H1 (cell line): Measurements from ENCODE around the gene PSME3. TPM values are rescaled to one million over a fixed set of nuclear protein-coding genes. Genes with fewer than 3 reads are reported as not detected.

Source experiments
- CTCF ChIA-PET: fragments of 300-600 bp; sonication (Branson Sonifier 250); formaldehyde crosslinking; loops from one replicate; lab custom pipeline; 2021; ENCODE audit not compliant: partially characterized antibody; lab: Charles Lee
- POLR2A ChIA-PET: fragments of 300-600 bp; sonication (Branson Sonifier 250); formaldehyde crosslinking; loops from one replicate; lab custom pipeline; 2021; ENCODE audit warnings: inconsistent platforms; ENCODE audit not compliant: partially characterized antibody; lab: Charles Lee
- DNase-seq, 2 experiments: peaks; one replicate each; pipeline versions ENCODE4 v3.0.0 to v3.0.0-alpha.2; 2010 to 2022; ENCODE audit warnings: low spot score in 2 of 2, low read depth in 1 of 2, mixed read lengths in 1 of 2
- FAIRE-seq: peaks from 2 replicates; lab custom pipeline; 2011; peaks lifted over from hg19 to GRCh38; lab: Jason Lieb, UNC
- H2AFZ ChIP-seq: 2 replicates; pipeline ENCODE4 v1.8.1; 2012; ENCODE audit warnings: low read length, inconsistent platforms
- H2AK5ac ChIP-seq: 2 replicates; pipeline ENCODE4 v1.6.1; 2013; ENCODE audit warnings: low read depth, low read length
- H2BK120ac ChIP-seq: replicated peaks from 2 replicates; pipeline ENCODE3; 2013; ENCODE audit warnings: low read depth, low read length, inconsistent platforms
- H2BK12ac ChIP-seq: 2 replicates; pipeline ENCODE4 v1.6.1; 2013; ENCODE audit warnings: low read depth, low read length
- H2BK15ac ChIP-seq: 2 replicates; pipeline ENCODE4 v1.6.1; 2013; ENCODE audit warnings: low read length
- H2BK20ac ChIP-seq: 2 replicates; pipeline ENCODE4 v1.6.1; 2013; ENCODE audit warnings: low read length
- H2BK5ac ChIP-seq: 2 replicates; pipeline ENCODE4 v1.6.1; 2013; ENCODE audit warnings: low read depth, low read length
- H3K14ac ChIP-seq: 2 replicates; pipeline ENCODE4 v1.6.1; 2013; ENCODE audit warnings: inconsistent platforms; ENCODE audit not compliant: insufficient read length
- H3K18ac ChIP-seq: 2 replicates; pipeline ENCODE4 v1.6.1; 2013; ENCODE audit warnings: low read length; ENCODE audit errors: extremely low read depth
- H3K23ac ChIP-seq: 2 replicates; pipeline ENCODE4 v1.6.1; 2013; ENCODE audit warnings: inconsistent platforms; ENCODE audit not compliant: insufficient read length
- H3K23me2 ChIP-seq: 2 replicates; pipeline ENCODE4 v1.6.1; 2013; ENCODE audit warnings: low read depth, low read length
- H3K27ac ChIP-seq: 2 replicates; pipeline ENCODE4 v1.6.1; 2011; ENCODE audit warnings: low read depth, low read length, inconsistent platforms
- H3K27me3 ChIP-seq, 4 experiments: replicated peaks in 1 of 4; 1 replicate in 1 of 4; 2 replicates in 3 of 4; pipeline versions ENCODE4 v1.6.1 to v1.8.1; 2011 to 2013; ENCODE audit warnings: low read length in 3 of 4, mild to moderate bottlenecking in 3 of 4, inconsistent platforms in 2 of 4, mixed read lengths in 2 of 4, moderate library complexity in 1 of 4; ENCODE audit not compliant: control insufficient read depth in 3 of 4, insufficient read depth in 3 of 4; ENCODE audit errors: extremely low read depth in 1 of 4
- H3K36me3 ChIP-seq, 4 experiments: 2 replicates each; pipeline versions ENCODE4 v1.6.1 to v1.8.1; 2011 to 2013; ENCODE audit warnings: mild to moderate bottlenecking in 4 of 4, low read length in 3 of 4, moderate library complexity in 2 of 4, control low read depth in 1 of 4, inconsistent platforms in 1 of 4; ENCODE audit not compliant: insufficient read depth in 4 of 4, control insufficient read depth in 2 of 4
- H3K4ac ChIP-seq: replicated peaks from 2 replicates; pipeline ENCODE3; 2013; ENCODE audit warnings: low read length, low read depth, mixed read lengths, inconsistent platforms; ENCODE audit not compliant: insufficient read length
- H3K4me1 ChIP-seq, 4 experiments: replicated peaks in 1 of 4; 1 replicate in 1 of 4; 2 replicates in 3 of 4; pipeline versions ENCODE4 v1.6.1 to v1.8.1; 2011 to 2013; ENCODE audit warnings: low read length in 3 of 4, inconsistent platforms in 2 of 4, mixed read lengths in 1 of 4; ENCODE audit not compliant: insufficient read depth in 4 of 4, control insufficient read depth in 3 of 4
- H3K4me2 ChIP-seq, 2 experiments: 2 replicates each; pipeline versions ENCODE4 v1.6.1 to v1.8.1; 2011 to 2013; ENCODE audit warnings: low read depth in 2 of 2, low read length in 2 of 2, control low read depth in 1 of 2, inconsistent platforms in 1 of 2, mild to moderate bottlenecking in 1 of 2; ENCODE audit not compliant: insufficient read depth in 1 of 2
- H3K4me3 ChIP-seq, 4 experiments: fragments of 200-600, 300-600 bp in 1 of 4; sonication (generic), shearing (Covaris generic), sonication (Bioruptor Twin) in 1 of 4; 2 replicates each; pipeline versions ENCODE4 v1.5.1 to v1.8.1; 2011 to 2016; ENCODE audit warnings: low read length in 4 of 4, low read depth in 3 of 4, control low read depth in 2 of 4, inconsistent platforms in 2 of 4, mild to moderate bottlenecking in 2 of 4, mixed read lengths in 1 of 4, moderate library complexity in 1 of 4; ENCODE audit not compliant: insufficient read depth in 2 of 4; ENCODE audit errors: extremely low read depth in 1 of 4
- H3K56ac ChIP-seq: replicated peaks from 2 replicates; pipeline ENCODE3; 2013; ENCODE audit warnings: low read depth, mild to moderate bottlenecking, mixed read lengths, low read length, inconsistent platforms; ENCODE audit not compliant: insufficient read length
- H3K79me1 ChIP-seq: 2 replicates; pipeline ENCODE4 v1.6.1; 2013; ENCODE audit warnings: low read depth, low read length, control low read depth
- H3K79me2 ChIP-seq, 2 experiments: 2 replicates each; pipeline versions ENCODE4 v1.6.1 to v1.8.1; 2012 to 2013; ENCODE audit warnings: low read length in 2 of 2, mild to moderate bottlenecking in 2 of 2, inconsistent platforms in 1 of 2; ENCODE audit not compliant: insufficient read depth in 2 of 2, control insufficient read depth in 1 of 2
- H3K9ac ChIP-seq, 4 experiments: replicated peaks in 1 of 4; 1 replicate in 1 of 4; 2 replicates in 3 of 4; pipeline versions ENCODE4 v1.6.1 to v1.8.1; 2011 to 2013; ENCODE audit warnings: low read depth in 3 of 4, low read length in 3 of 4, control low read depth in 2 of 4, mild to moderate bottlenecking in 2 of 4, moderate library complexity in 2 of 4, inconsistent platforms in 1 of 4; ENCODE audit errors: extremely low read depth in 1 of 4
- H3K9me3 ChIP-seq, 2 experiments: 2 replicates each; pipeline versions ENCODE4 v1.6.1 to v1.8.1; 2012 to 2013; ENCODE audit warnings: mild to moderate bottlenecking in 2 of 2, moderate library complexity in 2 of 2, control low read depth in 1 of 2, inconsistent platforms in 1 of 2, low read depth in 1 of 2, low read length in 1 of 2, mixed read lengths in 1 of 2; ENCODE audit not compliant: insufficient read depth in 2 of 2
- H4K20me1 ChIP-seq, 2 experiments: replicated peaks in 1 of 2; 2 replicates each; pipeline versions ENCODE3 to v1.8.1; 2011 to 2013; ENCODE audit warnings: inconsistent platforms in 2 of 2, low read length in 2 of 2, mild to moderate bottlenecking in 1 of 2; ENCODE audit not compliant: insufficient read depth in 2 of 2, control insufficient read depth in 1 of 2
- H4K5ac ChIP-seq: 2 replicates; pipeline ENCODE4 v1.6.1; 2013; ENCODE audit warnings: low read length, low read depth, mixed read lengths, inconsistent platforms; ENCODE audit not compliant: insufficient read length
- H4K8ac ChIP-seq: 2 replicates; pipeline ENCODE4 v1.8.0; 2013; ENCODE audit warnings: mild to moderate bottlenecking, moderate library complexity, low read length, inconsistent platforms; ENCODE audit not compliant: insufficient read depth; ENCODE audit errors: extremely low read depth
- H4K91ac ChIP-seq: replicated peaks from 2 replicates; pipeline ENCODE3; 2013; ENCODE audit warnings: low read length, mixed read lengths, inconsistent platforms; ENCODE audit not compliant: insufficient read length
- ASH2L ChIP-seq: fragments of 200-600, 300-600 bp; sonication (generic); IDR thresholded peaks from one replicate; pipeline ENCODE4 v1.7.1; 2017; ENCODE audit warnings: low read length
- BACH1 ChIP-seq: IDR thresholded peaks from 2 replicates; pipeline ENCODE4 v1.6.1; 2012; ENCODE audit warnings: low read length, improper control_type of control experiment
- GTF2F1 ChIP-seq: IDR thresholded peaks from 2 replicates; pipeline ENCODE4 v1.6.1; 2012; ENCODE audit warnings: low read depth, low read length, improper control_type of control experiment, borderline replicate concordance
- HDAC2 ChIP-seq, 2 experiments: fragments of 300-600 bp in 1 of 2; sonication (generic) in 1 of 2; IDR thresholded peaks; 2 replicates each; pipeline ENCODE4 v1.6.1; 2011 to 2012; ENCODE audit warnings: low read depth in 2 of 2, low read length in 2 of 2, mild to moderate bottlenecking in 2 of 2, moderate library complexity in 2 of 2, borderline replicate concordance in 1 of 2, inconsistent platforms in 1 of 2
- PHF8 ChIP-seq: fragments of 200-600 bp; sonication (generic); conservative IDR thresholded peaks from 2 replicates; pipeline ENCODE4 v1.7.1; 2012; ENCODE audit warnings: low read depth, mild to moderate bottlenecking, inconsistent platforms, low read length, moderate library complexity
- RAD21 ChIP-seq, 2 experiments: IDR thresholded peaks in 1 of 2; conservative IDR thresholded peaks in 1 of 2; 2 replicates each; pipeline ENCODE4 v1.6.1; 2011; ENCODE audit warnings: low read depth in 2 of 2, low read length in 2 of 2, improper control_type of control experiment in 1 of 2, inconsistent platforms in 1 of 2, mild to moderate bottlenecking in 1 of 2, moderate library complexity in 1 of 2
- TBP ChIP-seq: IDR thresholded peaks from 2 replicates; pipeline ENCODE4 v1.6.1; 2011; ENCODE audit warnings: low read depth, low read length, improper control_type of control experiment
- TEAD4 ChIP-seq: IDR thresholded peaks from 2 replicates; pipeline ENCODE4 v1.6.1; 2012; ENCODE audit warnings: low read depth, low read length, inconsistent platforms, mixed read lengths
- USF2 ChIP-seq: IDR thresholded peaks from 2 replicates; pipeline ENCODE4 v1.6.1; 2011; ENCODE audit warnings: low read length, improper control_type of control experiment
- WGBS, 2 experiments: shearing (Covaris generic) in 1 of 2; methylation state at CpG; one replicate each; pipeline versions ENCODE4 v1.1.6 to v1.1.7; 2013 to 2015; ENCODE audit warnings: low lambda C conversion rate in 2 of 2, mixed read lengths in 2 of 2, inconsistent platforms in 1 of 2, low coverage in 1 of 2, missing lambda C conversion rate in 1 of 2; ENCODE audit not compliant: insufficient replicate concordance in 2 of 2, insufficient coverage in 1 of 2, insufficient read length in 1 of 2; ENCODE audit errors: extremely low coverage in 1 of 2, missing lambda C conversion rate in 1 of 2; 5-methylcytosine and 5-hydroxymethylcytosine counted together
- polyA plus RNA-seq, 7 experiments: library from polyadenylated mRNA; depleted of rRNA in 3 of 7; stranded (reverse) in 5 of 7; unstranded in 2 of 7; fragments of >200 nt in 5 of 7; fragments of 200-250 nt in 2 of 7; gene quantifications; 1 replicate in 5 of 7; 2 replicates in 1 of 7; 4 replicates in 1 of 7; pipeline versions ENCODE4 v1.2.1 to v1.2.3, GENCODE V29; 2011 to 2013; ENCODE audit warnings: missing spikeins in 2 of 7, mixed read lengths in 2 of 7
- total RNA-seq: library from RNA; stranded (reverse); fragmentation: NEBNext Ultra II Directional; extraction: Animal tissue kit (Norgen Biotek cat#: 25700); gene quantifications from 2 replicates; pipeline ENCODE4 v1.2.1, GENCODE V29; 2021

Gene PSME3
- total and polyA plus RNA-seq, 2 of the 8 experiments (the other 6 are each of a cell fraction or from before 2014, with no cell fraction given), result 149 to 224 TPM

GRCh38 chr17:42878123-42878880 is 45.1 kb downstream of the PSME3 start:
- Histone ChIP-seq H4K20me1 (no peaks in the 10 kb centered on the region), H3K27ac (no peak overlapping the region), H3K36me3 (no peaks in the 10 kb centered on the region), H3K27me3 (peaks cover 0 to 5% (median 0%) of the 10 kb centered on the region in 4 experiments; a peak in 4 of 7 replicates), H3K4me2 (peak overlapping the region; percentile 26 to 38; a peak in 3 of 4 replicates), H2BK20ac (no peak overlapping the region), H3K23me2 (no peaks in the 10 kb centered on the region; the same call in 1 of the 2 replicates), H2BK12ac (peak overlapping the region; percentile 75; the same call in 1 of the 2 replicates), H2BK15ac (peak overlapping the region; percentile 46; the same call in 1 of the 2 replicates), H3K4me1 (peaks cover 0 to 8% (median 5%) of the 10 kb centered on the region in 4 experiments; a peak in 4 of 7 replicates), H3K18ac (no peak overlapping the region), H3K23ac (no peak overlapping the region), H2AFZ (no peak overlapping the region), H3K79me1 (no peaks in the 10 kb centered on the region), H2BK120ac (no peak overlapping the region), H4K91ac (no peak overlapping the region), H3K79me2 (no peaks in the 10 kb centered on the region), H3K9me3 (no peaks in the 10 kb centered on the region), H4K8ac (no peak overlapping the region), H3K4ac (no peak overlapping the region), H3K56ac (no peak overlapping the region), H3K14ac (no peak overlapping the region), H2AK5ac (0 out of 2 replicates have a peak overlapping the region, but pooled peaks have one; percentile 24), H3K9ac (no peak overlapping the region), H2BK5ac (no peak overlapping the region), H4K5ac (no peak overlapping the region), H3K4me3 (peak overlapping the region in 1 of 4 experiments; percentile 40; a peak in 3 of 8 replicates)
- CTCF ChIA-PET, result interaction anchor here (0.6 to 2.5 kb wide), 13 partner anchors 10 to 1004 kb away, joined by 3 to 9 read pairs (median 4); no protein-coding TSS in a partner anchor
- DNase-seq (peak; percentile 15 to 87), FAIRE-seq (no peak)
- POLR2A ChIA-PET, result interaction anchor here (0.6 to 1.7 kb wide), 11 partner anchors 10 to 728 kb away, joined by 3 to 6 read pairs (median 4); partner anchors contain the start of genes BECN1 and RPL27
- 38% methylated on average over 11 of the region's 13 CpGs; no CpG with 5 or more reads in 1 of the 2 experiments for WGBS, 2 experiments
- TF ChIP-seq TBP, result no peak
- TF ChIP-seq USF2, result peak; percentile 55; the same call in 1 of the 2 replicates
- no peak for TF ChIP-seq ASH2L
- TF ChIP-seq RAD21 (IDR thresholded peaks at IDR 0.05 in 1 of 2, conservative IDR thresholded peaks at IDR 0.05 in 1 of 2; ENCODE audit: low read depth in 2 of 2, low read length in 2 of 2), result peak in 1 of 2 experiments; percentile 28; a peak in 1 of 4 replicates
- TF ChIP-seq TEAD4, result peak; percentile 41; the same call in 1 of the 2 replicates
- TF ChIP-seq PHF8, result no peak
- no peak for TF ChIP-seq BACH1
- TF ChIP-seq GTF2F1, result no peak
- TF ChIP-seq HDAC2 (IDR thresholded peaks at IDR 0.05; ENCODE audit: borderline replicate concordance in 1 of 2, low read depth in 2 of 2, low read length in 2 of 2), result no peak
